Urothelium cell line (cell line): ENCODE results near the gene MMP17.

ENCODE experiments used
- DNase-seq: peaks from one replicate; pipeline ENCODE4 v3.0.0; 2011; ENCODE audit warnings: low spot score, mixed read lengths
- FAIRE-seq: peaks from 2 replicates; lab custom pipeline; 2011; peaks lifted over from hg19 to GRCh38; lab: Jason Lieb, UNC

MMP17 gene

DNA sequence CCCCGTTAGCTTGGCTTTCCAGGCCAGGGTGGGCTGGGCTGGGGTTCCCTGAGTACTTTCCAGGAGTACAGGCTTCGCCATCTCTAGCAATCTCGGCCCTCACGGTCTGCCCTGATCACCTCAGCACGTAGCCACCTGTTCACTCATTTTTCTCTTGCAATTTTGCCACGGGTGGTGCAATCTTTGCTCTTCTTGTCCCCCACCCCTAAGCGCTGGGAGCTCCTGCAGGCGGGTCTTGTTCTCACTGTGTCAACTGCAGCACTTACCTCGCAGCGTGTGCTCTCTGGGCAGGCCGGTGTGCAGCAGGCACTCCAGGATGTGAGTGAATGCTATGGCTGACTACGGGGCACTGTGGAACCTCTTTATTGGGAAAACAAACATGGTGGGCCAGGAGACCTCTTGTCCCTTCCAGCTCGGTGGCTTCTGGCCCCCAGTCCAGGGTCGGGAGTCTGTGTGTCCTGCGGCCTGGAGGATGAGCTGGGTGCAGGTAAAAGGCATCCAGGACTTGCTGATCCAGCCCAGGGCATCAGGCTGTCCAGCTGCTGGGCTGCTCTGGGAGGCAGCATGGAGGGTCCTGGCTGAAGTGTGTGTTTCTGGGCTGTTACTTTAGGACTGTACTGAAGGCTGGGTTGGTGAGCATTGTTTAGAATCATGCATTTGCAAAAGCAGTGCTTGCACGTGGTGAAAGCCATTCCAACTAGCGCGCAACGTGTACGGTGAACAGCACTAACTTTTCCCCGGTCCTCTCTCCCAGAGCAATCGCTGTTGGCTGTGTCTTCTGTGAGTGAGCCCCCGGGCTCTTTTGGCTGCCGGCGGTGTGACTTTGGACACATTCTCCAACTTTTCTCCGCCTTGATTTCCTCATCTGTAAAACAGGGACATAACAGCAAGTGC, 64.8 kb downstream of the MMP17 start:
- DNase-seq (no peak), FAIRE-seq (no peak)

DNA sequence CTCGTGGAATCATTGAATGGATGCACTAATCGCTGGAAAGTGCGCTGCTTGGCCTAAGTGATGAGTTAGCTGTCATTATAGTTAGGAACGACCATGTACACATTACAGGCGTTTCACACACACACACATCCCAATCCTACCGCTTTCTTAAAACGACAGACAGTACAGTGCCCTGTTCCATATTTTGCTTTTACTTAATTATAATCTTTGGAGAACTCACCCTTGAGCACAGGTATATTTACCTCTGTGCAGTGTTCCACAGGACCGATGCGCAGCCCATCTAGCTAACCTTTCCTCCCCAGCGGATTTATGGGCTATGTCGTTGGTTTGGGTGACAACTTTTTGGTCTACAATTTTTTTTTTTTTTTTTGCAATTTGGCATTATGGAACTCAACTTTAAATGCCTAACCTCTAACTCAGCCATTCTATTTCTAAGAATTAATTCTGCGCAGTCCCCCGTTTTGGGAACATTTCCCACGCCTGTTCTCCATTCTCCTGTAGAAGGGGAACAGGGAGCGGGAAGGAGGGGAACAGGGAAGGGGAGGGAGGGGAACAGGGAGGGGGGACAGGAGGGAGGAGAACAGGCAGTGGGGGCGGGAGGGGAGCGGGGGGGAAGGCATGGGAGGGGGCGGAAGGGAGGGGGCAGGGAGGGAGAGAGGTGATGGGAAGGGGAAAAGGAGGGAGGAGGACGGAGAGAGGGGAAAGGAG, 65.6 kb downstream of the MMP17 start:
- no peak for FAIRE-seq
- no peak for DNase-seq

DNA sequence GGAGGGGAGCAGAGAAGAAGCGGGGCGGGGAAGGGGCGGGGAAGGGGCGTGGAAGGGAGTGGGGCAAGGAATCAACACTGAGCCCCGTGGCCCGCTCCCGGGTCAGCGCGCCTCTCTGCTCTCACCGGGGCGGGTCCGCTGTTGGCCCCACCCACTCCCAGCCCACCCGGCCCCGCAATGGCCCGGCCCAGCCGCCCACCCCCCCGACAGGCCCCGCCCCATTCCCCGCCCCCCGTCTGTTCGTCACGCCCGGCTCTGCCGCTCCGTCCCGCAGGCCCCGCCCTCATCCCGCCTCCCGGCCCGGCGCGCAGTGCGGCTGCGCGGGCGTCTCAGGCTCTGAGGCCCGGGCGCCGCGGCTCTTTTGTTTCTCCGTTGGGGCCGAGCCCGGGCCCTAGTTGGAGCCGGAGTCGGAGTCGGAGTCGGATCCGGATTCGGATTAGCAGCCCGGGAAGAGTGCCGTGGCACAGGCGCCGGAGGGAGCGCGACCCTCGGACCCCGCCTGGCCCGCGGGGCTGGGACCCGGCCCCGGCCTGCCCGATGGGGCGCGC, 66.2 kb downstream of the MMP17 start, which contains the start of gene ULK1:
TSS of gene ULK1 (plus strand) at position 310 of the 548 bp plus-strand sequence. CDS start 380 bp downstream, outside the sequence.
- DNase-seq (peak; percentile 99), FAIRE-seq (no peak)

DNA sequence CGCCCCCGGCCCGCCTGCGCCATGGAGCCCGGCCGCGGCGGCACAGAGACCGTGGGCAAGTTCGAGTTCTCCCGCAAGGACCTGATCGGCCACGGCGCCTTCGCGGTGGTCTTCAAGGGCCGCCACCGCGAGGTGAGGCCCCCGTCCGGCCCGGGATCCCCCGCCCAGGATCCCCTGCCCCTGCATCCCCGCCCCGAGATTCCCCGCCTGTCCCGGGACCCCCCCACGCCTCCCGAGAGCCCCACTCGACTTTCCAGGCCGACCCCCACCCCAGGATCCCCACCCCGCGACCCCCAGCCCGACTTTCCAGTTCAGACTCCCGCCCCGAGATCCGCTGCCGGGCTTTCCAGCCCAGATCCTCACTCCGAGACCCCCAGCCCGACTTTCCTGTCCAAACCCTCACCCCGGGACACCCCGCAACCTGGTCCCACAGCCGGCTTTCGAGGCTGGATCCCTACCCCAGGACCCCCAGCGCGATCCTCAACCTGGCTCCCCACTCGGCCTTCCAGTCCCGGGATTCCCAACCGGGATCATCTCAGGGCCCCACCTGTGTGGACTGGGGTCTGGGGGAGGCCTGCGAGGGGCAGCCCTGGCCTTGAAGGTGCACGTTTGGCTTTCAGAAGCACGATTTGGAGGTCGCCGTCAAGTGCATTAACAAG, 66.9 kb downstream of the MMP17 start:
- FAIRE-seq: no peak
- no peak for DNase-seq

DNA sequence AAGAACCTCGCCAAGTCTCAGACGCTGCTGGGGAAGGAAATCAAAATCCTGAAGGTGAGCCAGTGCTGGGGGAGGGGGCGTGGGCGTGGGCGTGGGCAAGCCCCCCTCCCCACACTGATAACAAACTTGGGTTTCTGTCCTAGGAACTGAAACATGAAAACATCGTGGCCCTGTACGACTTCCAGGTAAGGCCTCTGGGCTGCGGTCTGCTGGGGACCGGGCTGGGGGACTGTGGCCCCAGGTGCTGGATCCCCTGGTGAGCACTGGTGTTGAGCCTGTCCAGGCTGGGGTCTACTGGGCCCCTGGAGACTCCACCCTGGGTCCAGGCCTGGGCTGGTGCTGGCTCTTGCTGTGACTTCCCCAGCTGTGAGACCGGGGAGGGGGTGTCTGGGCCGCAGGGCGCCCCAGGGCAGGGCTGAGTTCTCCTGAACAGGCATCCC, 67.5 kb downstream of the MMP17 start:
- FAIRE-seq: no peak
- no peak for DNase-seq

DNA sequence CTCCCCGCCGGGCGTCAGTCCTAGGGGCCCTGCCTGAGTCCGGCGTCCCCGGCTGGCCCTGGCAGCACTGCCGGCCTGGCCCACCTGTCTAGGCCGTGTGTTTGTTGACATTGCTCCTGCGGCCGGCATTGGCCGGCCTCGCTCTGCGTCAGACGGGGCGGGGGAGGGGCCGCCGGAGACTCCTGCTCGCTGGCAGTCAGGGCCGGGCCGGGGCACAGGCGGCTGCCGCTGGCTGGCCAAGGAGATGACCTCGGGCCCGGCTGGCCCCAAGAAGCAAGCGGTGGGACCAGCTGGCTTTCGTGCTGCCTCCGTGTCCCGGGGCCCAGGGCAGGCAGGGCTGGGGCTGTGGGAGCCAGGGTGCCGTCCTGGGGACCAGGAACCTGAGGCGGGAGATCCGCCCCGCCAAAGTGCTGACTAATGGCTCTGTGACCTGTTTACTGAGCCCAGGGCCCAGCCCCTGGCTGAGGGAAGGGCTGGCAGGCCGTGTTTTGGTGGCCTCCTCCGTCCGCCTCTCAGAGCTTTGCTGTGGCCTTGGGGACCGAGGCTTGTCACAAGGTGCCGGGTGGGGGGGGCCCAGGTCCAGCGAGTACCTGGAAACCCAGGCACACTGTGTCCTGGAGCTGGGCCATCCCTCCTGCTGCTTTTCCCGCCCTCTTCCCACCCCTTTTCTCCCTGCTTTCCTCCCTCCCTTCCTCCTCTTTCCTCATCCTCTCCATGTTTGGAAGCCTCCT, 68.1 kb downstream of the MMP17 start:
- DNase-seq (peak; percentile 92), FAIRE-seq (peak; percentile 53)

DNA sequence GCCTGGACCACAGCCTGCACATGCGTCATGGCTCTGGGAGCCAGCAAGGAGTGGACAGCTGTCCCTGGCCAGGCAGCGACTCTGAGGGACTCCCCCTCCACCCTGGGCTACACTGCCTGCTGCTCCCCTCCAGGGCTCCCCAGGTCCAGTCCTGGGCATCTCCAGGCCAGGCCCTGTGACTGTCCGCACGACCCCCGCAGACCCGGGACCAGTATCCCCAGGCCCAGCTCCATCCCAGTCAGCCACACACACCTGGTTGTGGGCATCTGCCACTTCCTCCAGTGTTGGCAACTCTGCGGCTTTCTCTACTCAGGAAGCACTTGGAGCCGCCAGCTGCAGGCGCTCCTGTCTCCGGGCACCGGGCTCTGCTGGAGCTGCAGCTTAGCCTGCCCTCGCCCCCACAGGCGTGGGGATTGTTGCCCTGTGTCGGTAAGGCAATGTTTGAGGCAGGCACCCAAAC, 68.6 kb downstream of the MMP17 start:
- FAIRE-seq (no peak), DNase-seq (no peak)

DNA sequence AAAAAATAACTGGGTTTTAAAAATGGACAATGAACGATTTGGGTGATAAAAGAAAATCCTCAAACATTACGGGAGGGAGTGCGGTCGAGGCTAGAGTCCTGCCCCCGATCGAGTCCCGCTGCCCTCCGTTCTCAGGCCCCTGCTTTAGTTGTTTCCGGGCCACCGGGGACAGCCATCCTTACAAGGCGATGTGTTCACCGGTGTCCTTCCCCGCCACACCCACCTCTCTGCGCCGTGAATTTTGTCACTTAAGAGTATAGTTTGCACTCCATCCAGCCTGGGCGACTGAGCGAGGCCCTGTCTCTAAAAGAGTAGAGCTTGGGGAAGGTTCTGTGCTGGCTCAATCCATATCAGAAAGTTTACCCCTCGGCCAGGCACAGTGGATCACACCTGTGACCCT, 69.1 kb downstream of the MMP17 start:
- DNase-seq (no peak), FAIRE-seq (no peak)

DNA sequence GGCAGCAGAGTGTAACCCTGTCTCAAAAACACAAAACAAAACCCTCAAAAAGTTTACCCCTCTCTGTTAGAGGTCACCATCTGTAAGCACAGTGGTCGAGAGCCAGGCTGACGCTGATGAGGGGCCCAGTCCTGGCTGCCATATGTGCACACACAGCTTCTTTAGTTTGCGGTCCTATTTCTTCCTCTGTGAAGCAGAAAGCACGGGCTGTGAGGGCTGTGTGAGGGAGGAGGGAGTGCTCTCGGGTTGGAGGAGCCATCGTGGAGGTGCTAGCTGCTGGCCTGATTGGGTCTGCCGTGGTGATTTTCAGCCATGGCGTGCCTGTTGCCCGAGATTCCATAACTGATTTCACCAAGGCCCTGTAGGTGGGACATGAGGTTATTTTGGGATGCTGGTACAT, 69.7 kb downstream of the MMP17 start:
- DNase-seq (no peak), FAIRE-seq (no peak)

DNA sequence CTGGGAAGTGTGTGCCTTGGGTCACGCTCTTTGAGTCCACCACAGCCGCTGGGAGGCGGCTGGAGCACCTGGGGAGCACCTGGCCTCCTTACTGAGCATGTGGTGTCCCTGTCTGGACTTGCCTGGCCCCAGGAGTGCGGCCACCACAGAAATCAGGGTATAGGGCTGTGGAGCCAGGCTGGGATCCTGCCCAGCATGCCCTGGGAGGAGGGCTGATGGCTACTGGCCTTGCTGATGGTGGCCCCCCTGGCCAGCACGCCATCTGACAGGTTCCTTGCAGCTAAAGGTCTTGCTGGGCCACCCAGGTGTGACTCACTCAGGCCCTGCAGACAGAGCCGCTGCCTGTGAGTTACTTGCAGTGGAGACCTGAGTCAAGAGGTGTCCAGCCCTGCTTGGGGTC, 72.2 kb downstream of the MMP17 start:
- DNase-seq (no peak), FAIRE-seq (no peak)
